Subcutaneous adipose tissue (tissue), 4 donors: ENCODE results near the gene PEX26. TPM values are rescaled to one million over a fixed set of nuclear protein-coding genes. Genes with fewer than 3 reads are reported as not detected.

Source experiments
- small RNA-seq: library from RNA; depleted of rRNA; stranded (forward); fragments of <200 nt; gene quantifications from one replicate; pipeline ENCODE3, GENCODE V24; 2016
- total RNA-seq, 4 donors: library from RNA; depleted of rRNA; stranded (reverse); fragments of >200 nt; gene quantifications; one replicate each; pipeline ENCODE4 v1.1.0, GENCODE V29; 2016
- TF ChIP-seq, protein P1 (sequence below): fragments of 450-650 bp; IDR thresholded peaks from one replicate; pipeline ENCODE4 v1.5.1; 2016; ENCODE audit warnings: low read depth, mild to moderate bottlenecking, control low read depth, antibody characterized with exemption, moderate library complexity

Gene PEX26
- total RNA-seq, 4 donors from 2014 or later: 17.5 to 29.0 (median 23.8) TPM

DNA sequence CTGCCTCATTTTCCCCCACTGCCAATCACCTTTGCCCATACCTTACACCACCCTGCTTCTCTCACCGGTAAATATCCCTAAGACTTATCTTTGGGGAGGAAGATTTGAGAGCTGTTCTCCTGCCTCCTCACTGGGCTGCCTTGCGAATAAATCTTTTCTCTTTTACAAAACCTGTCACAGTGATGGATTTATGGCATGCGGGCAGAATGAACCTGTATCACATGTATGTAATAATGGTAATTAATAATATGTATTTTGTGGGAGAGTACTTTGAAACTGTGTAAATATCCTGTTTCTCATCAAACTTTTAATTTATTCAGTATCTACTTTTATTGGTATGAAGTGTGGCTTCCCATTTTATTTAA, 68.6 kb downstream of the PEX26 start:
- TF ChIP-seq, protein P1, sequence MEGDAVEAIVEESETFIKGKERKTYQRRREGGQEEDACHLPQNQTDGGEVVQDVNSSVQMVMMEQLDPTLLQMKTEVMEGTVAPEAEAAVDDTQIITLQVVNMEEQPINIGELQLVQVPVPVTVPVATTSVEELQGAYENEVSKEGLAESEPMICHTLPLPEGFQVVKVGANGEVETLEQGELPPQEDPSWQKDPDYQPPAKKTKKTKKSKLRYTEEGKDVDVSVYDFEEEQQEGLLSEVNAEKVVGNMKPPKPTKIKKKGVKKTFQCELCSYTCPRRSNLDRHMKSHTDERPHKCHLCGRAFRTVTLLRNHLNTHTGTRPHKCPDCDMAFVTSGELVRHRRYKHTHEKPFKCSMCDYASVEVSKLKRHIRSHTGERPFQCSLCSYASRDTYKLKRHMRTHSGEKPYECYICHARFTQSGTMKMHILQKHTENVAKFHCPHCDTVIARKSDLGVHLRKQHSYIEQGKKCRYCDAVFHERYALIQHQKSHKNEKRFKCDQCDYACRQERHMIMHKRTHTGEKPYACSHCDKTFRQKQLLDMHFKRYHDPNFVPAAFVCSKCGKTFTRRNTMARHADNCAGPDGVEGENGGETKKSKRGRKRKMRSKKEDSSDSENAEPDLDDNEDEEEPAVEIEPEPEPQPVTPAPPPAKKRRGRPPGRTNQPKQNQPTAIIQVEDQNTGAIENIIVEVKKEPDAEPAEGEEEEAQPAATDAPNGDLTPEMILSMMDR: no peak

DNA sequence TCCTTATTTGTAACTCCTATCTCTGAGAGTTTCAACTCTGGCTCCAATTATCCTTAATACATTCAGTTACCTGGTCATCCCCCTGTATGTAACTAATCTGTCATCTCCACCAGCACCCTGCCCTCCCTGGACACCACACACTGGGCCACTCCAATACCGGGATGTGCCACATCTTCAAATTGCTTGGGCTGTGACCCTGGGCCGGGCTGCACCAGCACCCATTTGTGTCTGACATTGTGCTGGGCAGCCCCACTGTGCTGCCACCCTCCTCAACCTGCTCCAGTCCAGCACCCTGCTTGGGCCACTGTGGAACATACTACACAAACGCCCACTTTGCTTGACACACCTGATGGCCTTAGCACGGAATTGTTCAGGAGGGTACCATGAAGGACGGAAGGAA, 70.0 kb downstream of the PEX26 start:
- TF ChIP-seq, protein P1: no peak

DNA sequence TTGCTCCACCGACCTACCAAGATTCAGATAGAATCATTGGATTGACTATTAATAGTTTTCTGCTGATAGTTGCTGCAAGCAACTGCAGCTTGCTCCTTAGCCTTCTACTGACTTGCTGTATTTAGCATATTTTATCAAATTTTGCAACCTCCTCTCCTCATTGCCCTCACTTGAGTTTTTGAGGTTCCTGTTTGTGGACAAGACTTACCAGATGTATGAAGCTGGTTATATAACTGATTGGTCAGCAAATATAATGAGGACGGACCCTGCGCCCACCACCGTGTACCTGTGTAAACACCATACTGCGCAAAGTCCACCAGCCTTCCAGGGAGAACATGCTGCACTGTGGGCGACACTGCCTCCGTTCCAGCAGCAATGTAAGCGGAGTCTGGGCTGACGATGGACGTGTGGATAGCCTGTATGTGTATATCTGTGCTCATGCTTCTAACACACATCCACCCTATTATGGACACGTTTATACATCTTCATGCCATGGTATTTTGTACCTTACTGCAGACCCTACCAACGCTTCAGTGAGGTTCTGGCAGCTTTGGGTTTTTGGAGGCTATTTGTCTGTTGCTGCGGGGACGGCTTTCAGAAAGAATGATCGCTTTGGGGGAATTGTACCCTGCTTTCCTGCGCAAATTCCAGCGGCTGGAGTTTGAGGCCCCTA, 70.6 kb downstream of the PEX26 start:
- TF ChIP-seq, protein P1: no peak

DNA sequence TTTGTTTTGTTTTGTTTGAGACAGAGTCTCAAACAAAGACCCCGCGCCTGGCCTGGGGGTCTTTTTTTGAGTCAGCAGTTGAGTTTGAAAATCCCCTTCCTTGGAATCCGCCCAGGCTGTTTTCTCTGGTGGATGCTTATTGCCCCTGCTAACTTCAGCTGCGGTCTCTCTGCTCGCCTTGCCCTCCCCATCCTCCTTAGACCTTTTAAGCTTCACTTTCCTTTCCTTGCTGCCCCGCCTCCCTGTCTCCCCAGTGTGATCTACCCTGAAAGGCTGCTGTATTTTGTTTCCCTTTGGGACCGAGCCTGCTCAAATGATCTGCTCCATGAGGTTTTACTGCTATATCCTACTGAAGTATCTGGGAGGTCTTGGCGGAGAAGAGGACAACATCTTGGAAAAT, 74.7 kb downstream of the PEX26 start:
- TF ChIP-seq, protein P1: no peak

DNA sequence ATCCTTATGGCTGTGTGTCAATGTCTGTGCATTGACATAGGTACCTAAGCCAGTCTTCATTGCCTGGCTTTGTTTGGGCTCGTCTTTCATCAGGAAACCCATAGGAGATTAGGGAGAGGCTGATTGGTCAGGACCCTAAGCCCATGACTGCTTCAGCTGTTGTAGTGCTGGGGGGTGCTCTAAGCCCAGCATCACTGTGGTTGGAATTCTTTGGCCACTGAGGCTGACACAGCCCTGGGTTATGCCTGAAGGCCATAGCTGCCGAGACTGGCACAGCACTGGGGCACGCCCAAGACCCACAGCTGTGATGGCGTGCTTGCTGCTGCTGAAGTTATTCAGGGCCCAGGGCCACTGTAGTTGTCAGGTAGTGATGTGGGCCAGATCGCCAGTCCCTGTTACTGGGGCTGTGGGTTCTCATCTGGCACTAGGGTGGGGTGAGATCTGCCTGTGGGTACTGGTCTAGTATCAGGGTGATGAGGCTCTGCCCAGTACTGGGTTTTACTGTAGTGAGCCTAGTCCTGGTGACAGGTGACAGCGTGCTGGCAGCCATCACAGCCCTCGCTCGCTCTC, 77.1 kb downstream of the PEX26 start:
- TF ChIP-seq, protein P1: no peak

Small RNAs within 50 kb of the gene (small RNA-seq; reads per million reads assigned to genes)
- not detected for gene AC016027.5

Other genes with a start within 250 kb of the PEX26 start
- gene MICAL3, start 53.4 kb upstream of the PEX26 start, total RNA-seq: 10 to 100 TPM; 15.8 to 45.4 (median 31.6) TPM
- gene TUBA8, start 32.8 kb downstream of the PEX26 start, total RNA-seq: 10 to 100 TPM in 3 of 4 donors, 1 to 10 TPM in 1; 4.6 to 34.3 (median 19.3) TPM
- 10 to 100 TPM; 14.3 to 40.1 (median 36.7) TPM for gene USP18, start 72.2 kb downstream of the PEX26 start, total RNA-seq